Esophagus mucosa (tissue), 1 donor: ENCODE results near the gene TLK1. TPM values are rescaled to one million over a fixed set of nuclear protein-coding genes. Genes with fewer than 3 reads are reported as not detected.

Experiments
- ATAC-seq: fragments of 200-7000 bp; cut with Tn5 transposase; one replicate; pipeline ENCODE4 v1.9.1; 2020
- total RNA-seq: library from RNA; stranded (reverse); gene quantifications from one replicate; pipeline ENCODE4 v1.2.4, GENCODE V29; 2023
- donor health status: DM: yes; HTN: yes; CAD: no.

TLK1 gene
- total RNA-seq, 1 donor from 2014 or later: 28.9 TPM

DNA sequence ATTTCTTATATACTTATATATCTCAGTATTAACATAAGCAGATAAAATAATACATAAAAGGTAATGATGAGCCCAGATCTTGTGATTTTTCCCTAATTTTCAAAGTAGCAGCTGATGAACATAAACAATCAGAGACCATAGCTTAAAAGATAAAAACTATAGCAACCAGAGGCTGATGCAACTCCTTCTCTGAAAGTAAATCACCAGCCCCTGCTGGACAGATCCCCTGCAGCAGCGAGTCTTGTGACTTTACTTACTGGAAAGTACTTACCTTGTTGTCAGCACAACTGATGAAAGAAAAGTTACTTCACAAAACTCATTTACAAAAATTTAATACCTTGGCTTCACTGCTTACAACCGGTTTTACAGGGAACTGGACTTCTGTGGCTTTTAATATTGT is 164.4 kb downstream of the TLK1 start:
- no peak for ATAC-seq

DNA sequence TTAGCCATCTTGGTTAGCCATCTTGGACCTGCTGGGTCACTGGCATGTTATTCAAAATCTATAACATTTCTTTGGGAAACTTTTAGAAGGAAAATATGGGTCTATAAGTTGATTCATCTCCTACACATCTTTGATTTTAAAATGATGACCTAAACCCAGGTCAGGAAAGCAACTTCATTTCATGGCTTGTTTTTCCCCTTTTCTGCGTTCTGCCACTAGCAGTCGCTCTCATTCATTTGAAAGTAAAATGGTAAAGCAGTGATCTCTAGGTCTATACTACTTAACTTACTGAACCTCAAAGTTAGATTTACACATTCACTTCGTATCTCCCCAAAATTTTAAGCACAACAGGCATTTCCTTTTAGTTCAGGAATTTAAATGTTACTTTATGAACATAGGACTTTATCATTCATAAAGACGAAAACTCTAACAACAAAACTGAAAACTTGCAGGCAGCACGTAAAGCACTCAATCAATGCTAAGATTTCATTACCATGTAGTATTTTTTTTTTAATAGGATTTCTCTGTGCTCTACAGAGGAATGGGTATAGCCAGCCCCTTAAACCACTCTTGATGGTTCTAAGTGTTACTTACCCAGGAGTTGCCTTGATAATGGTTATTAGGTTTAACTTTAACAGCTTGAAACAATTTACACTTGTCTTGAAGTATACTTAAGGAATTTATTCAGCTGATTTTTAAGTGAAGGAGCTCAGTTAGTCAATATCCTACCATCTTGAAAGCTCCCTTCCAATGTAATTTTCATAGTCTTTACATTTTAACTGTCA is 169.1 kb downstream of the TLK1 start:
- no peak for ATAC-seq

DNA sequence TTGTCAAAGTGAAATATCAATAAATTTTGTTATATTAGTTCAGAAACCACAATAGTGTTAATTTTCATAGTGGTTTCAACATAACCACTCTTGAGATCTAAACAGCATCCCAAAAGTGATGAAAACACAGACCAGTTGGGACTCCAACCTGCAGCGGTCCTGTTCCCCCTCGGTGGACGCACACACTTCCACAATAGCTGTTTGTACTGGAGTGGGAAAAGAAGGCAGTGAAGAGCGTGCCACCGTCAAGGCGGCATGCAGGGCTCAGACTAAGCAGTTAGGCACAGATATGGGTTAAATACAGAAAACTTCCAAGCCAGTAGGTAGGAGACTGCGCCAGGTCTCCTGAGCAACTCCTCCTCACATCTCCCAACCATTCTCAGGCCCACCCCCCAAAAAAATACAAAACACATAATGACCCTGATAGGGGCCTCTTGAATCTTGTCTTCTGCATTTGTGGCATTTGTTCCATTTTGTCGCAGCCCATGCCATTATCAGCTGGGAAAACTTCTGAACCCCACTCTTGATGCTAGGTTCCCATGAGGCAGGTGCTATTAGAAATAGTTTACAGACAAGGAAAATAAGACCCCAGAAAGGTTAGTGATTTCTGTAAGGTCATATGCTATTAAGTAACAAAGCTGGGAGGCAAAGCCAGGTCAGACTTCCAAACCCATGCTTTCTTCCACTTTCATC is 174.0 kb downstream of the TLK1 start:
- ATAC-seq: no peak

DNA sequence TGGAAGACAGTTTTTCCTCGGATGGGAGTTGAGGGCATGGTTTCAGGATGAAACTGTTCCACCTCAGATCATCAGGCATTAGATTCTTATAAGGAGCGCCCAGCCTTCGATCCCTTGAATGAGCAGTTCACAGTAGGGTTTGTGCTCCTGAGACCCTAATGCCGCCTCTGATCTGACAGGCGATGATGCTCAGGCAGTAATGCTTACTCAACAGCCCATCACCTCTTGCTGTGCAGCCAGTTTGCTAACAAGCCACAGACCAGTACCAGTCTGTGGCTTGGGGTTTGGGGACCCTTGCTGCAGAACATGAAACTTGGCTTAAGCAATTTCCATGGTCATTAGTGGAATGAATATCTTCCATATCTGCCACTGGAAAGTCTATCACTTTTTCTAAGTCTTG is 175.3 kb downstream of the TLK1 start:
- ATAC-seq: no peak

DNA sequence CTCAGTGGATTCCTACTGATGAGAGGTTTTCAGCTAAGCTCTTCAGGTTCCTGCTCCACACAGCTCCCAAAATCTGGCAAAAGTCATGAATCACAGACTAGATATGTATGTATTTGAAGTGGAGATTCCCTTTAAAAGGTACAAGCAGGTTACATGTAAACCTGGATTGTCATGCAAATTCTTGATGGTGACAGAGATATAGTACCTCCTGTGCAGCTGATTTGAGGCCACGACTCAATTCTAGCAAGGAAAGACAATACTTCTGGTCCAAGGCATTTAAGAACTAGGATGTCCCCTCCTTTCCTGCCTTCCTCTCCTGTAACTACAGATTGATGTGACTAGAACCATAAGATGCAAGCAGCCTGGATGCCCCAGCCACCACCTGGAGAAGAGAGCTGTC is 176.6 kb downstream of the TLK1 start:
- ATAC-seq: no peak

DNA sequence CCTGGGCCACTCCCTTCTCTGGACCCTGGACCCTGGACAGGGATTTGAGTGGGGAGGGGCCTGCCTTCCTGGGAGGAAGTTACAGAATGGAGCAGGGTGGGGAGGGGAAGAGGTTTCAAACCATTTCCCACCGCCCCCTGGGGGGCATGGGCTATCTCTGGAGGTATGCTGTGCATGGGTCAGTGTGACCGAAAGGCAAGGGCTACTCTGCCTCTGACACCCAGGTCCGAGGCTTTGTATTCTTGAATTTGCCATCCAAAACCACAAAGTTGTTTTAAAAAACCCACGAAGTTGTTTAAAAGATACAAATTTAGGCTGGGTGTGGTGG is 184.8 kb downstream of the TLK1 start:
- ATAC-seq: no peak

DNA sequence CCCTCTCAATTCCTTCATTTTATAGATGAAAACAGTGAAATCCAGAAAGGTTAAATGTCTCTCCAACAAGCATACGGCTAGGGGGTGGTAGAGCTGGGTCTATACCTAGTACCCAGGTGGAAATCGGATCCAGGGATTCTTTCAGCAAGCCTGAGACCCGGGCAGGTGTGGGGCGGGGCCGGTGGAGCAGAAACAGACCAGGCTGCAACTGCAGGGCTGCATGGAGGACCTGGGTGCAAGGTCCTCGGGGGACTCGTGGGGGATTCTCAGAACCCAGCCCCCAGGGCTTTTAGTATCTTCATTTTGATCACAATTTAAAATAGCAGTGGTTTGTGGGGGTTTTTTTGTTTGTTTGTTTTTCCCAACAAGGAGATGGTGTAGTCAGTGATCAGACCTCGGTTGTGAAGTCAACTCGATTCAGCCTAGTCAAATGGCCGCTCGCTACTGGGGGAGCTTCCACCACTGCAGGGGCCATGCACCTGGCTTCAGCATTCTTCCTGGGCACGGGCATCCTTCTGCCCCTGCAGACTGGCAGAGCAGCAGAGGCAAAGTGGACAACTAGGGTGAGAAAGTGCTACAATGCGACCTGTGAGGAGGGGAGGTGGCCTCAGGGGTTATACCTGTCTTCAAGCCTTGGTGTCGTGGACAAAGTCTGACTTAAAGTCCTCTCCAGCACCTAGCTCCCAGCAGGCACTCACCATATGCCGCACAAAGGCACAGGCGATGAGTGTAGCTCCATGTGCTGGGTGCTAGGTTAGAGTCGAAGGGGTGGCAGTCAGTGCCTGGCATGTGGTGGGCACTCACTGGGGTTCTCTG is 185.4 kb downstream of the TLK1 start:
- ATAC-seq: no peak

DNA sequence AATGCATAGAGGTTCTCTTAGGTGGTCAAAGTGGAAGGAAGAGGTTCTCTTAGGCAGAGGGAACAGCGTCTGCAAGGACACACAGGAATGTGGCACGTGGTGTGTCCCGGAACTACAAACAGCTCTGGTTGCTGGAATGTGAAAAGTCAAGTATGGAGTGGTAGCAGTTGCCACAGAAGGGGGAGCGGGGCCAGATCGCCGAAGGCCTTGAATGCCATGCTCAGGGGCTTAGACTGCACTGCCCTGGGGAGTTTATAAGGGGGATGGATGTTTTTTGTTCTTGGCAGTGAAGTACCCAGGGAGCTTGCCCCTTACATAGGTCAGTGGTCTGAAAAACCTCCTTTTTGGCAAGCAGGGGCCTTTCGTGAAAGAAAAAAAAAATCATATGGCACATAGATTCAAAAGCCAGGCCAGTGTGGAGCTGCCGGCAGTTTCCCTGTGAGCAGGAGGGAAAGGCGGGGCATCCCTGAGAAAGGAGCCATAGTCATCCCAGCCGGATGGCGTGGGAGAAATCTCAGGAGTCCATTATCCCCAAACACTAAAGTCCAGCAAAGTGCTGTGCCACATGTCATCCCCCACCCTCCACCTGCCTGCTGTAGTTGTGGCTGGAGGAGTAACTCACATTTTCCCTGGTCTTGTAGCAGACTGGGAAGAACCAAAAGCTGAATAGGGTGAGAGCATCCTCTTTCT is 186.2 kb downstream of the TLK1 start:
- peak; percentile 30 for ATAC-seq

DNA sequence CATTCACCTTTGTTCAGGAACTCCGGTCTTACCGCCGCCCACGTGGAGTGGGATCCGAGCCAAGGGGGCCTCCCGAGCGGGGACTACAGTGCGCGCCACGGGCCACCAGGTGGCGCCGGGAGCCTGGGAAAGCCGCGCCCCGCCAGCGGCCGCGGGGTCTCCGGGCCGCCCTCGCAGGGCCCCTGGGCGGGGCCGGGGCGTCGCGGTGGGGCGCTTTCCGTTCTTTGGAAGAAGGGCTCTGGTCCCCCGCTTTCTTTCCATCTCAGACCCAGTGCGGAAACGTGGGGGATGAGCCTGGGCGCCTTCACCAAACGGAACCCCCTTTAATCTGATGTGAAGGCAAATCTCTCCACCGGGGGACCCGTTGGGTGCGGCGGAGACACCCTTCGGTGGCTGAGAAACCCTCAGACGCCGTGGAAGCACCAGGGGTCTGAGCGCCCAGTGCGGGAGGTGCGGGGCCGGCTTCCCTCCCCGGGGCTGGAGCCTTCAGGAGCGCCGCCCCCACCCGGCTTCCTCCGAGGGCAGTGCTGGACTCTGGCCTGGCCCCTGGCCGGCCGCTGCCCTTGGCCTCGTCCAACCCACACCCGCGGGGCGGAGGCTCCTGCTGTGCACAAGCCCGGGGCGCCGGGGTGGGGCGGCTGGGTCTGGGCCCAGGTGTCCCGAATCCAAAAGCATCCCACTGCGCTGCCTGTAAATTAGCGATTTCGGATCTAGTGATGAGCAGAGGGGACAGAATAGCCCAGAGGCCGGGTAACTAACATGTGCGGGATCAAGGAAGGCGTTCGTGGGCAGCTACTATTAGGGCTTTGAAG is 187.0 kb downstream of the TLK1 start:
- ATAC-seq: peak; percentile 95

DNA sequence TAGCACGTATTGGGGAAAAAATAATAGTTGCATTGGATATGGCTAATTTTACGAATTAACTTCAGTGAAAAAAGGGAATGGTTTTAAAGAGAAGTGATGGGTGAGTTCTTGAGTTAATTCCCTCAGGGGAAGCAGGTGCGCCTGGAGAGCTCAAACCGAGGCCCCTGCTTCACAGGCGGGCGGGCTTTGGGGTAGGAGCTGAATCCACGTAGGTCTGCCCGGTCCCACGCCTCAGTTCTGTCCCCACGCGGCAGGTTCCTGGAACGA is 187.5 kb downstream of the TLK1 start:
- ATAC-seq: no peak

DNA sequence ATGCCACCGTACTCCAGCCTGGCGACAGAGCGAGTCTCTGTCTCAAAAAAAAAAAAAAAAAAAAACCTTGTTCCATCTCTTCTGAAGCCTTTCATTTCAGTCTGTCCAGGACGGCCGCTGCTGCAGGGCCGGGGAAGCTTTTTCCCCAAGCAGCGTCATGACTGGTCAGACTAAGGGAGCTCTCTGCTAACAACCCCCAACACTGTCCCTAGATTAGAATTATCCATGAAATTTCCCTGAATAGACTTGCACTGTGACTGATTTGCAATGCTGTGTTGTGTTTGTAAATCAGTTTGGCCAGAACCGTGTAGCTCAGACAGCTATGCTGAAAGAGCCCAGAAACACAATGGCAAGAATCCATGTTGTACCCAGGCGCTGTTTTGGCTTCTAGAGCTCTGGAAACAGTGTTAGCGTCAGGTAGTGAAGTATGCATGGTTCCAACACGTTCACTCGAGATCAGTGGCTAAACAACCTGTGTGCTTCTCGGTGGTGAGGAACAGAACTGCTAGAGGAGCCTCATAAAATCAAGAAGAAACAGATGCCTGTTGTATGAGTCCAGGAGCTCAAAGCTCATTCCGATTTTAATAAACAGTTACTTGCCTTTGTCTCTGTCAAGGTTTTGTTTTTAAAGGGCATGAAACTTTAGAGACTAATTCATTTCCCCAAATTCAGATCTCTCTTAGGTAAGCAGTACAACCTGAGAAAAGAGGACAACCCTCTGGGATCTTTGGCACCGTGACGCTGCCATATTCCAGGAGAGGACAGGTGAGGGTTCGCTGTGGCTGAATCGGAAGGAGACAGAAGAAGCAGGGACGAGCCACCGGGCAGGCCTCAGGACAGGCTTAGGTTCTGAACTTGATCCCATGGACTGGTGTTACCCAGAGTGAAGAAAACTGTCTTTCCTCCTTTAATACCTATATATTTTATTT is 188.1 kb downstream of the TLK1 start:
- no peak for ATAC-seq

DNA sequence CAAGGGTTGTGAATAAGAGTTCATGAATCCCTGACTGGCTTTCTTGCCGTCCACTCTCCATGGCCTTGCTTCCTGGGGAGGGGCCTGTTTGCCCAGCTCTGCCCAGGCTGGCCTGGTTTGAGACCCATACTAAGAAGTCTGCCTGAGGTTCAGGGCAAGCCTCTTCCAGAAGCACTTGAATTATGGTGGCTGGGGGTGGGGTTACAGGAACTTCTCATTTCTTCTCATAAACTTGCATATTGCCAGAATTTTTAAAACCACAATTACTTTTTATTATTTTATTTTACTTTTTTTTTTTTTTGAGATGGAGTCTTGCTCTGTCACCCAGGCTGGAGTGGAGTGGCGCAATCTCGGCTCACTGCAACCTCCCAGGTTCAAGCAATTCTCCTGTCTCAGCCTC is 189.6 kb downstream of the TLK1 start:
- ATAC-seq: no peak

DNA sequence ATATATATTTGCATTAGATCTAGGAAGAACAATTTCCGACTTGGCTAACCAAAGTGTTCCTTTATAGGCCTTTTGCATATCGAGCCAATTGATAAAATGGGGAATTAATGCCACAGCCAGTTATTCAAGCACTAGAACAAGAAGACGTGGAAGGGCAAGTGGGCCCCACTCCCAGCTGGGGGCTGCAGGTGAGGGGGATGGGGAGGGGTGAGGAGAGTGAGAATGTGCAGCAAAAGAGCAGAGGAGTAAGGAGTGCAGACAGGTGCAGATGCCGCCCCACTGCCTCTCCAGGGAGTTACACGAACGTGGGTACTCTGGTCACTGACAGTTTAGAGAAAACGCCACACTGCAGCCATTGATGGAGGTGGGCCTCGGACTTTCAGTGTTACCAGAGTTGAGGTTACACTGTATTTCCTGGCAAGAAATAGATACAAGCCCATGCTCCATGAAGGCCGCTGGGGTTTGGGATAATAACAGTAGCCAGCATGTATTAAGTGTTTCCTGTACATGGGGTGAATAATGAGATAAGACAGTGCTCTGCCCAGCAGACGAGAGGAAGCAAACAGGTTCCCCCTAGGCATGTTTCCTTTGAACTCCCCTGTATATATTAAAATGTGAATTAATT is 190.7 kb downstream of the TLK1 start:
- ATAC-seq: no peak

DNA sequence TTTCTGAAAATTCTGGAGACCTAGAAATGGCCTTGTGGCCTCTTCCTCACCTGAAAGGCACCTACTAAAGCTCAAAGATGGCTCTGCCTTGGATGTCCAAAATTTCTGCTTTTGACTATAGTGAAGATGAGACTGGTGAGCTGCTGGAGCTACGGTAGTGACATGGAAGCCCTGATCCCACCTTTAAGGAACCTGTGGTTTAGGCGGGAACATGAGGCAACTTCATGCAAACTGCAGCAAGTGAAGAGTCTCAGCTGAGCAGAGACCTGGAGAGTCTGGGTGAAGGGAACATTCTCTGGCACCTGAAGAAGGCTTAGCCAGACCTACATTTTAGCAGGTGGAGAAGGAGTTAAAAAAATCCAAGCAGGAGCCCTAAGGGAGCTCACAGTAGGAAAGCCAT is 191.7 kb downstream of the TLK1 start:
- no peak for ATAC-seq

DNA sequence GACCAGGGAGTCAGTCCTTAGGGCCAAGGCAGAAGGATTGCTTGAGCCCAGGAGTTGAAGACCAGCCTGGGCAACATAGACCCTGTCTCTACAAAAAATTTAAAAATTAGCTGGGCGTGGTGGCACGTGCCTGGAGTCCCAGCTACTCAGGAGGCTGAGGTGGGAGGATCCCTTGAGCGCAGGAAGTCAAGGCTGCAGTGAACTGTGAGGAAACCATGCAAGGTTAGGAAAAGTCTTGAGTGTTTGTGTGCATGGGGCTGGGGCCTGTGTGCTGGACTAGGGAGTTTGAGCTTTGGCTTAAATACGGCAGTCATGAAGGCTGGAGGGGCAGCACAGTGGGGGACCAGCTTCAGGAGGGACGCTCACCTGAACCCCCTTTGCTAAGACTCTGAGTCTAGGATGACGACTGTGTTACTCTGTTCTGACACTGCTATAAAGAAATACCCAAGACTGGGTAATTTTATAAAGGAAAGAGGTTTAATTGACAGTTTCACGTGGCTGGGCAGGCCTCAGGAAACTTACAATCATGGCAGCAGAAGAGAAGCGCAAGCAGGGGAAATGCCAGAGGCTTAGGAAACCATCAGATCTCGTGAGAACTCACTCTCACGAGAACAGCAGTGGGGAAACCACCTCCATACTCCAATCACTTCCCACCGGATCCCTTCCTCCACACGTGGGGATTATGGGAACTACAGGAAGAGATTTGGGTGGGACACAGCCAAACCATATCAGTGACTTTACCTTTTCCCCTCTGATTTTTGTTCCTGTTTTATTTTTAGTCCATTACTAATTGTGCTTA is 192.3 kb downstream of the TLK1 start:
- no peak for ATAC-seq

DNA sequence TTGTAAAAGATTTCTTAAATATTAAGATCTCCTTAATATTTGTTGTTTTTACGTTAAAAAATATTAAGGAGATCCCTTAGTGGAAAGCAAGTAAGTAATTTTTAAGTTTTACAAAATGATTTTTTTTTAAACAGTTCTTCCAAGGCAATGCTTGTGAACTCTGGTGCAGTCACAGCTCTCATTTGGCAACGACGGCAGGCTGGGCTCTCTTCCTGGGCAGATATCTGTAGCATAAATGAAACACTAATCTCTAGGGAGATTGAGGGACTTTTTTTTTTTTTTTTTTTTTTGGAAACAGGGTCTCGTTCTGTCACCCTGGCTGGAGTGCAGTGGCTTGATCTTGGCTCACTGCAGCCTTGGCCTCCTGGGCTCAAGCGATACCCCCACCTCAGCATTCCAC is 193.1 kb downstream of the TLK1 start:
- no peak for ATAC-seq

DNA sequence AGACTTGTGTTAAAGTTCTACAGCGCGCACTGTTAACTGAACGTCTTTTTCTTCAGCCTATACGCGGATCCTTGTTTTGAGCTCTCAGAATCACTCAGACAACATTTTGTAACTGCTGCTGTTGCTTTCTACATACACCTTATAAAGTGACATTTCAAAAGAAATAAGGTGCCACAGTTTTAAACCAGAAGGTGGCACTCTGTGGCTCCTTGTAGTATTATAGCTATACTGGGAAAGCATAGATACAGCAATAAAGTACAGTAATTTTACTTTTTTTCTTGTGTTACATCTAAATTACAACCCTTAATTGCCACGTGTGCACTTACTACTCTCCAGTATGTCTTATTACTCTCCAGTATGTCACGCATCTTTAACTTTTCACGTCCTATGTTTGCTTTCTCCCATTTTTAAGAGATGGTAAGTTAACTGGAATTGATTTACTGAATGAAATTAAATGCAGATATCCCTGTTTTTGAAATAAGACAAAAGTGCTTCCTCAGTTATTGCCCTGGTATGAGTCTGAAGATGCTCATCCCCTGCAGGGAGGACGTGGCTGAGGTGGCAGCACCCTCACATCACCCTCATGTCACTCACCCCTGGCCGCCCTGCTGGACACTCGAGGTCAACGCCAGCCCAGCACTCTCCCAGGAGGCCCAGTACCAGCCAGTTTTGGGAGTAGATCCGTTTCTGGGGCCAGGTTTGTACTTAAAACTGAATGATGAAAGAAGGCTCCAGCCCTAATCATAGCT is 193.9 kb downstream of the TLK1 start:
- ATAC-seq: no peak

DNA sequence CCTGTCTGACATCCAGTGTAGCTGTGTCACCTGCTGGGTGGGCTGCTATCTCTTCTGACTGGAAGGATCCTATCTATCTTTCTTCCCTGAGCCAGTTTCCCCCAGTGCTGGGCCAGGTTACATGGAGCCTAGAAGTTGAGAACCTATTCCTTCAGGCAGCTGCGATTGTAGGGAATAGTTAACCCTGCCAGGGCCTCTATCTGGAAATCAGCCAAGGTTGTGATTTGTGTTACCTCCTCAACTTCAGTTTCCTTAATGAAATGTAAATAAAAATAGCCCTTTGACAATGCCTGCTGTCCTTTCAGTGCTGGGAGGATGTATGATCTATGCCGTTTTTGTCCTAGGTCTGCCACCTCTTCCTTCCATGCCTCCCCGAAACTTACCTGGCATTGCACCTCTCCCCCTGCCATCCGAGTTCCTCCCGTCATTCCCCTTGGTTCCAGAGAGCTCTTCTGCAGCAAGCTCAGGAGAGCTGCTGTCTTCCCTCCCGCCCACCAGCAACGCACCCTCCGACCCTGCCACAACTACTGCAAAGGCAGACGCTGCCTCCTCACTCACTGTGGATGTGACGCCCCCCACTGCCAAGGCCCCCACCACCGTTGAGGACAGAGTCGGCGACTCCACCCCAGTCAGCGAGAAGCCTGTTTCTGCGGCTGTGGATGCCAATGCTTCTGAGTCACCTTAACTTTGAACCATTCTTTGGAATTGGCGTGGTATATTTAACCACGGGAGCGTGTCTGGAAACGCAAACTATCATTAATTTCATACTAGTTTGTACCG is 195.1 kb downstream of the TLK1 start:
- ATAC-seq: peak; percentile 67
